ENCODE data around the gene ONECUT3. TPM values are rescaled to one million over a fixed set of nuclear protein-coding genes. Genes with fewer than 3 reads are reported as not detected.

The ONECUT3 gene
- total and polyA plus RNA-seq, 2 of the 4 experiments (the other 2 are of a cell fraction): not detected

DNA sequence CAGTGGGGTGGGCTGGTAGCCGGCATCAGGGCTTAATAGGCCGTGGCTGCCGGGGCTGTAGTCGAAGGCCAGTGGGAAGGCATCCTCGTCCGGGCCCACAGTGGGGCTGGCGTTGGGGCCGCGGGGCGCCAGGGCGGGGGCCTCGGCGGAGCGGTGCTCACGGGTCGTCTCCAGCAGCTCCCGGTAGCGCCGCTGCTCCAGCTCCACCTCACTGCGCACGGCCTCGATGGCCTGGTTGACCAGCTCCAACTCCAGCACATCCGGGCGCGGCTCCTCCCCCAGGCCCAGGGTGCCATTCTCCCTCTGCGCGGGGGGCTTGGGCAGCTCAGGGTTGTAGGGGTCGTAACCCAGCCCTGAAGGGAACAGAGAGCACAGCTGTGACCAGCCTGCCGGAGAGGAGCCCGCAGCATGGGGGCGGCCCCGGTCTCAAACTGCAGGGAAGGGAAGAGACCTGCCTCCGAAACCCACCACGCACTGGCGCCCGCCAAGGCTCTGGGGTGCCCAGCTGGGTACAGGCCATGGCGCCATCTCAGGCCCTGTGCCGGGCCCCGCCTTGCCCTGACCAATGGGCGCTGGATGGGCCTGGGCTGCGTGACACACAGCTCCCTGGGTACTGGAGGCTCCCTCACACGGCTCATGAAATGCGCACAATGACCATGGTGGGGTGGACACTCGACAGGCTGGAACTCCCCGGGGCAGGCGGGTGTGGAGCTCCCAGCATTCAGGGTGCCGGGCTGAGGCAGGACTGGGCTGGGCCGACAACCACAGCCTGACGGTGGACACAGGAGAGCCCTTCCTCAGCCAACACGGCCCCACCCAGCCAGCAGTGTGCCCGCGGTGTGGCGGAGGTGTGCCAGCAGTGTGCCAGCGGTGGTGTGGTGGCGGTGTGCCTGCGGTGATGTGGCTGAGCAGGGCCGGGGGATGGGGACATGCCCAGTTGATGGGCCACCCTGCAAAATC is 75.3 kb downstream of the ONECUT3 start:
- dilution Hi-C loops (cut with HindIII; ENCODE audit: low sequenced_read_pairs, unreplicated experiment) (no loop called here), intact Hi-C loops (cut with micrococcal nuclease) (no loop called here), in situ Hi-C loops (cut with MboI; ENCODE audit: low sequenced_read_pairs) (no loop called here)
- no peak overlapping the region for H2BK15ac ChIP-seq (ENCODE audit: low read depth, low read length)
- H2BK120ac ChIP-seq (ENCODE audit: low read depth, low read length): no peak overlapping the region
- ATAC-seq (ENCODE audit: low read depth) (no peak), DNase-seq (no peak)
- no TSS peak for BruUV-seq (replicated peaks)
- H4K8ac ChIP-seq (ENCODE audit: low read depth in 2 of 2, low read length in 2 of 2): no peak overlapping the region
- no peaks in the 10 kb centered on the region for H3K9me3 ChIP-seq (ENCODE audit: control insufficient read depth, insufficient read depth, low read length)
- no peaks in the 10 kb centered on the region for H3K9me1 ChIP-seq (ENCODE audit: insufficient read depth, low read length)
- H3K9ac ChIP-seq (ENCODE audit: low read depth, low read length): no peak overlapping the region
- no peak overlapping the region for H3K23ac ChIP-seq (ENCODE audit: low read depth, low read length)
- no peak overlapping the region for H3K4me2 ChIP-seq (ENCODE audit: low read depth, low read length)
- no peak overlapping the region for H3K56ac ChIP-seq (ENCODE audit: extremely low read depth, insufficient read depth, low read length)
- H2BK5ac ChIP-seq (ENCODE audit: low read depth, low read length, poor library complexity, severe bottlenecking): no peak overlapping the region
- 94% methylated on average over 31 of the region's 57 CpGs; no CpG with 5 or more reads in 1 of the 2 experiments for WGBS, 2 experiments (ENCODE audit: extremely low coverage in 2 of 2, insufficient read length in 1 of 2)
- POLR2A ChIA-PET (ENCODE audit: unreplicated experiment): no interaction called here
- H3K27ac ChIP-seq (ENCODE audit: insufficient read depth, low read length): no peak overlapping the region
- H4K91ac ChIP-seq (ENCODE audit: insufficient read depth, low read depth, low read length): no peak overlapping the region
- H3K4ac ChIP-seq (ENCODE audit: low read depth, low read length): no peak overlapping the region
- no peak overlapping the region for H3K14ac ChIP-seq (replicated peaks; ENCODE audit: low read depth, low read length)
- H2AFZ ChIP-seq (replicated peaks; ENCODE audit: low read length, poor library complexity): no peak overlapping the region
- H3K4me1 ChIP-seq (ENCODE audit: control insufficient read depth, insufficient read depth, low read length): peaks cover 4% of the 10 kb centered on the region; the same call in 1 of the 2 replicates
- H3K18ac ChIP-seq (ENCODE audit: low read depth, low read length): no peak overlapping the region
- no peak overlapping the region for H2AK9ac ChIP-seq (replicated peaks; ENCODE audit: low read depth, low read length, poor library complexity)
- H3K27me3 ChIP-seq (ENCODE audit: control insufficient read depth, insufficient read depth, low read length): no peaks in the 10 kb centered on the region
- H2BK20ac ChIP-seq (ENCODE audit: low read depth, low read length): no peak overlapping the region
- CTCF ChIA-PET: interaction anchor here (0.7 kb wide), 1 partner anchor 28 kb away, joined by 3 read pairs; no protein-coding TSS in a partner anchor
- peaks cover 45% of the 10 kb centered on the region for H4K20me1 ChIP-seq (ENCODE audit: insufficient read depth, low read length)
- H3K4me3 ChIP-seq (ENCODE audit: insufficient read depth, low read depth, low read length): no peak overlapping the region
- no peak overlapping the region for H2AK5ac ChIP-seq (ENCODE audit: low read depth, low read length)
- H3K36me3 ChIP-seq (ENCODE audit: control insufficient read depth, insufficient read depth, low read length): peaks cover 13% of the 10 kb centered on the region; the same call in 1 of the 2 replicates
- no peak for TF ChIP-seq SMC3 (IDR thresholded peaks at IDR 0.05; ENCODE audit: low read depth, low read length)
- H3K79me1 ChIP-seq (ENCODE audit: low read depth in 1 of 2, low read length in 2 of 2): peaks cover 6 to 50% of the 10 kb centered on the region in 2 experiments
- no peak overlapping the region for H4K5ac ChIP-seq (ENCODE audit: low read depth, low read length)
